Right hindlimb (tissue), 1 donor: ENCODE data around the gene CYYR1.

Source experiments
- DNase-seq: peaks from one replicate; pipeline ENCODE4 v3.0.0-alpha.2; 2018

The CYYR1 gene

GRCh38 chr21:26550326-26550725 is 22.8 kb downstream of the CYYR1 start:
- no peak for DNase-seq

GRCh38 chr21:26546446-26547097 is 26.5 kb downstream of the CYYR1 start:
- DNase-seq = peak; percentile 28

- DNase-seq = no peak
Observed at GRCh38 chr21:26544201-26544775, 28.8 kb downstream of the CYYR1 start.

GRCh38 chr21:26540651-26541050 is 32.4 kb downstream of the CYYR1 start:
- no peak for DNase-seq

- no peak for DNase-seq
Observed at GRCh38 chr21:26539566-26539965, 33.5 kb downstream of the CYYR1 start.

- DNase-seq = no peak
Observed at GRCh38 chr21:26534517-26534916, 38.6 kb downstream of the CYYR1 start.

- no peak for DNase-seq
Observed at GRCh38 chr21:26532208-26532607, 40.9 kb downstream of the CYYR1 start.

GRCh38 chr21:26529526-26529925 is 43.6 kb downstream of the CYYR1 start:
- DNase-seq = no peak

- no peak for DNase-seq
Observed at GRCh38 chr21:26528882-26529281, 44.2 kb downstream of the CYYR1 start.

GRCh38 chr21:26522704-26523103 is 50.4 kb downstream of the CYYR1 start:
- no peak for DNase-seq

- no peak for DNase-seq
Observed at GRCh38 chr21:26519142-26519541, 53.9 kb downstream of the CYYR1 start.

GRCh38 chr21:26515257-26515656 is 57.8 kb downstream of the CYYR1 start:
- no peak for DNase-seq

GRCh38 chr21:26513212-26513611 is 59.9 kb downstream of the CYYR1 start:
- DNase-seq = peak; percentile 40

GRCh38 chr21:26512664-26513063 is 60.4 kb downstream of the CYYR1 start:
- no peak for DNase-seq

- no peak for DNase-seq
Observed at GRCh38 chr21:26508903-26509302, 64.2 kb downstream of the CYYR1 start.

- no peak for DNase-seq
Observed at GRCh38 chr21:26506956-26507355, 66.1 kb downstream of the CYYR1 start.

GRCh38 chr21:26505211-26505610 is 67.9 kb downstream of the CYYR1 start:
- no peak for DNase-seq

- DNase-seq = no peak
Observed at GRCh38 chr21:26503414-26503813, 69.7 kb downstream of the CYYR1 start.

- no peak for DNase-seq
Observed at GRCh38 chr21:26501495-26502021, 71.5 kb downstream of the CYYR1 start.

- no peak for DNase-seq
Observed at GRCh38 chr21:26499495-26499894, 73.6 kb downstream of the CYYR1 start.

- no peak for DNase-seq
Observed at GRCh38 chr21:26495283-26495849, 77.7 kb downstream of the CYYR1 start.

- DNase-seq = no peak
Observed at GRCh38 chr21:26491663-26492062, 81.4 kb downstream of the CYYR1 start.

GRCh38 chr21:26490771-26491170 is 82.3 kb downstream of the CYYR1 start:
- no peak for DNase-seq

- no peak for DNase-seq
Observed at GRCh38 chr21:26489781-26490180, 83.3 kb downstream of the CYYR1 start.
